Measurements from ENCODE around the gene WDHD1. TPM values are rescaled to one million over a fixed set of nuclear protein-coding genes. Genes with fewer than 3 reads are reported as not detected.

The WDHD1 gene
- total RNA-seq, 1 experiment from 2014 or later, result 45.9 TPM

DNA sequence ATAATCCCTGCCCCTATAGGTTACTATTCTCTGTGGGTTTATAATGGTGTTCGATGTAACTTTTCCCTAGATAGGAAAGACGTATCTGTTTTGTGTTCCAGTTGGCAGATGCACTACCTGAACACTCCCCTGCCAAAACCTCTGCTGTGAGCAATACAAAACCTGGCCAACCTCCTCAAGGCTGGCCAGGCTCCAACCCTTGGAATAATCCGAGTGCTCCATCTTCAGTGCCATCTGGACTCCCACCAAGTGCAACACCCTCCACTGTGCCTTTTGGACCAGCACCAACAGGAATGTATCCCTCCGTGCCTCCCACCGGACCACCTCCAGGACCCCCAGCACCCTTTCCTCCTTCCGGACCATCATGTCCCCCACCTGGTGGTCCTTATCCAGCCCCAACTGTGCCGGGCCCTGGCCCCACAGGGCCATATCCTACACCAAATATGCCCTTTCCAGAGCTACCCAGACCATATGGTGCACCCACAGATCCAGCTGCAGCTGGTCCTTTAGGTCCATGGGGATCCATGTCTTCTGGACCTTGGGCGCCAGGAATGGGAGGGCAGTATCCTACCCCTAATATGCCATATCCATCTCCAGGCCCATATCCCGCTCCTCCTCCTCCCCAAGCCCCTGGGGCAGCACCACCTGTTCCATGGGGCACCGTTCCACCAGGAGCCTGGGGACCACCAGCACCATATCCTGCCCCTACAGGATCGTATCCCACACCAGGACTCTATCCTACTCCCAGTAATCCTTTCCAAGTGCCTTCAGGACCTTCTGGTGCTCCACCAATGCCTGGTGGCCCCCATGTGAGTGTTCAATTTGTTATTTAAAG is 35.8 kb upstream of the WDHD1 start:
- Histone ChIP-seq H3K4me3 (ENCODE audit: low read length) (no peak overlapping the region), H3K4me1 (ENCODE audit: insufficient read depth, low read length) (no peaks in the 10 kb centered on the region), H3K9me2 (replicated peaks; ENCODE audit: low read length) (no peaks in the 10 kb centered on the region), H3K27ac (ENCODE audit: low read length) (no peak overlapping the region), H3F3A (ENCODE audit: low read length, unreplicated experiment) (no peaks in the 10 kb centered on the region), H3K9me3 (ENCODE audit: low read length) (no peaks in the 10 kb centered on the region), H3K9ac (ENCODE audit: low read length) (no peak overlapping the region), H3K79me2 (ENCODE audit: low read length) (peaks cover 46% of the 10 kb centered on the region), H4K20me1 (ENCODE audit: low read length) (peaks cover 37% of the 10 kb centered on the region), H3K4me2 (ENCODE audit: low read length) (no peak overlapping the region), H3K27me3 (ENCODE audit: low read length) (no peaks in the 10 kb centered on the region), H2AFZ (ENCODE audit: low read length) (no peak overlapping the region), H3K36me3 (ENCODE audit: low read depth, low read length) (peaks cover 79% of the 10 kb centered on the region)
- ChIA-PET CTCF (no interaction called here), POLR2A (ENCODE audit: unreplicated experiment) (interaction anchor here (0.6 kb wide), 1 partner anchor 11 kb away, joined by 3 read pairs; the partner anchor contains the start of gene MAPK1IP1L)
- no peak for DNase-seq
- TSS peak; percentile 16 for BruUV-seq (replicated peaks)
- ATAC-seq, result no peak
- intact Hi-C loops (cut with micrococcal nuclease), result no loop called here
- TF ChIP-seq EZH2phosphoT487 (IDR thresholded peaks at IDR 0.05; ENCODE audit: borderline replicate concordance, low read length) (no peak), EZH2 (IDR thresholded peaks at IDR 0.05; ENCODE audit: low read length, unreplicated experiment) (no peak)
- TF ChIP-seq, protein P1, sequence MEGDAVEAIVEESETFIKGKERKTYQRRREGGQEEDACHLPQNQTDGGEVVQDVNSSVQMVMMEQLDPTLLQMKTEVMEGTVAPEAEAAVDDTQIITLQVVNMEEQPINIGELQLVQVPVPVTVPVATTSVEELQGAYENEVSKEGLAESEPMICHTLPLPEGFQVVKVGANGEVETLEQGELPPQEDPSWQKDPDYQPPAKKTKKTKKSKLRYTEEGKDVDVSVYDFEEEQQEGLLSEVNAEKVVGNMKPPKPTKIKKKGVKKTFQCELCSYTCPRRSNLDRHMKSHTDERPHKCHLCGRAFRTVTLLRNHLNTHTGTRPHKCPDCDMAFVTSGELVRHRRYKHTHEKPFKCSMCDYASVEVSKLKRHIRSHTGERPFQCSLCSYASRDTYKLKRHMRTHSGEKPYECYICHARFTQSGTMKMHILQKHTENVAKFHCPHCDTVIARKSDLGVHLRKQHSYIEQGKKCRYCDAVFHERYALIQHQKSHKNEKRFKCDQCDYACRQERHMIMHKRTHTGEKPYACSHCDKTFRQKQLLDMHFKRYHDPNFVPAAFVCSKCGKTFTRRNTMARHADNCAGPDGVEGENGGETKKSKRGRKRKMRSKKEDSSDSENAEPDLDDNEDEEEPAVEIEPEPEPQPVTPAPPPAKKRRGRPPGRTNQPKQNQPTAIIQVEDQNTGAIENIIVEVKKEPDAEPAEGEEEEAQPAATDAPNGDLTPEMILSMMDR (conservative IDR thresholded peaks at IDR 0.05; ENCODE audit: low read depth, low read length), result no peak

DNA sequence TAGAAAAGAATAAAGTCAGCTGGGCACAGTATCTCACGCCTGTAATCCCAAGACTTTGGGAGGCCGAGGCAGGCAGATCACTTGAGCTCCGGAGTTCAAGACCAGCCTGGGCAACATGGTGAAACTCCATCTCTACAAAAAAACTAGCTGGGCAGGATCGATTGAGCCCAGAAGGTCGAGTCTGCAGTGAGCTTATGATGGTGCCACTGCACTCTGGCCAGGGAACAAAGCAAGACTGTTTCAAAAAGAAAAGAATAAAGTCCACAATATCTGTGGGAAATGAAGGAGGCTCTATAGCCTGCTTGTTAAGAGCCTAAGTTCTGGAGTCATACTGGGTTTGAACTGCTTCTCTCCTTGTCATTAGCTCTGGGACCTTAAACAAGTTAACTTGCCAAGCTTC is 32.4 kb upstream of the WDHD1 start:
- ChIA-PET CTCF (interaction anchor here (0.6 to 1.3 kb wide), 2 partner anchors 8 to 67 kb away, joined by 5 to 10 read pairs; partner anchors contain the start of gene MAPK1IP1L), POLR2A (ENCODE audit: unreplicated experiment) (no interaction called here)
- peaks cover 70% of the 10 kb centered on the region for H3K36me3 ChIP-seq (ENCODE audit: low read depth, low read length)
- no peaks in the 10 kb centered on the region for H3K9me3 ChIP-seq (ENCODE audit: low read length)
- no peak overlapping the region for H3K9ac ChIP-seq (ENCODE audit: low read length)
- ATAC-seq (no peak), DNase-seq (no peak)
- no peaks in the 10 kb centered on the region for H3F3A ChIP-seq (ENCODE audit: low read length, unreplicated experiment)
- no TSS peak for BruUV-seq (replicated peaks)
- no peak overlapping the region for H3K27ac ChIP-seq (ENCODE audit: low read length)
- H3K4me3 ChIP-seq (ENCODE audit: low read length), result no peak overlapping the region
- peaks cover 66% of the 10 kb centered on the region for H4K20me1 ChIP-seq (ENCODE audit: low read length)
- no peak for TF ChIP-seq EZH2phosphoT487 (IDR thresholded peaks at IDR 0.05; ENCODE audit: borderline replicate concordance, low read length)
- no peak for TF ChIP-seq EZH2 (IDR thresholded peaks at IDR 0.05; ENCODE audit: low read length, unreplicated experiment)
- TF ChIP-seq, protein P1 (conservative IDR thresholded peaks at IDR 0.05; ENCODE audit: low read depth, low read length), result no peak
- no peak overlapping the region for H2AFZ ChIP-seq (ENCODE audit: low read length)
- H3K4me1 ChIP-seq (ENCODE audit: insufficient read depth, low read length), result no peaks in the 10 kb centered on the region
- H3K27me3 ChIP-seq (ENCODE audit: low read length), result no peaks in the 10 kb centered on the region
- H3K4me2 ChIP-seq (ENCODE audit: low read length), result no peak overlapping the region
- peaks cover 80% of the 10 kb centered on the region for H3K79me2 ChIP-seq (ENCODE audit: low read length)
- intact Hi-C loops (cut with micrococcal nuclease), result no loop called here
- no peaks in the 10 kb centered on the region for H3K9me2 ChIP-seq (replicated peaks; ENCODE audit: low read length)

DNA sequence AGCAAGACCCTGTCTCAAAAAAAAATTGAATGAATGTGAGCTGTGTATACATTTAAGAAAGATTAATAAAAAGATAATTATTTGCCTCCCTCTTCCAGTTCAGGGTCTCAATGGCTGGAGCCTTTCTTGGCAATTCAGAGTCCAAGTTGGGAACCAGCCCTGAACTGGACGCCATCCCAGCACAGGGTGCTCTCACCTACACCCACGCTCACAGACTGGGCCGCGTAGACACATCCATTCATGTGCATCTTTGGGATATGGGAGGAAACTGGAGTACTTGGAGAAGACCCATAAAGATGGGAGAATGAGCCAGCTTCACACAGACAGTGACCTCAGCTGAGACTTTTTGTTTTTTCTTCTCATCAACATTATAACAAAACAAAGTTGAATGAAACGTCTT is 31.0 kb upstream of the WDHD1 start:
- H4K20me1 ChIP-seq (ENCODE audit: low read length), result peaks cover 78% of the 10 kb centered on the region
- H3K4me3 ChIP-seq (ENCODE audit: low read length), result no peak overlapping the region
- DNase-seq, result no peak
- peaks cover 10% of the 10 kb centered on the region for H3K4me1 ChIP-seq (ENCODE audit: insufficient read depth, low read length)
- no peak overlapping the region for H3K9ac ChIP-seq (ENCODE audit: low read length)
- no peak overlapping the region for H2AFZ ChIP-seq (ENCODE audit: low read length)
- H3K9me3 ChIP-seq (ENCODE audit: low read length), result no peaks in the 10 kb centered on the region
- no peaks in the 10 kb centered on the region for H3F3A ChIP-seq (ENCODE audit: low read length, unreplicated experiment)
- no peaks in the 10 kb centered on the region for H3K27me3 ChIP-seq (ENCODE audit: low read length)
- TF ChIP-seq EZH2phosphoT487 (IDR thresholded peaks at IDR 0.05; ENCODE audit: borderline replicate concordance, low read length), result no peak
- TF ChIP-seq, protein P1 (conservative IDR thresholded peaks at IDR 0.05; ENCODE audit: low read depth, low read length), result no peak
- TF ChIP-seq EZH2 (IDR thresholded peaks at IDR 0.05; ENCODE audit: low read length, unreplicated experiment), result no peak
- H3K36me3 ChIP-seq (ENCODE audit: low read depth, low read length), result peaks cover 65% of the 10 kb centered on the region
- ChIA-PET CTCF (no interaction called here), POLR2A (ENCODE audit: unreplicated experiment) (no interaction called here)
- no peak overlapping the region for H3K4me2 ChIP-seq (ENCODE audit: low read length)
- intact Hi-C loops (cut with micrococcal nuclease), result no loop called here
- no peak overlapping the region for H3K27ac ChIP-seq (ENCODE audit: low read length)
- no peaks in the 10 kb centered on the region for H3K9me2 ChIP-seq (replicated peaks; ENCODE audit: low read length)
- peaks cover 95% of the 10 kb centered on the region for H3K79me2 ChIP-seq (ENCODE audit: low read length)
- BruUV-seq (replicated peaks), result no TSS peak
- no peak for ATAC-seq

Data from PC-3 (cell line).